Caki2 (cell line): ENCODE data around the gene FAM120C. TPM values are rescaled to one million over a fixed set of nuclear protein-coding genes. Genes with fewer than 3 reads are reported as not detected.

ENCODE experiments used
- DNase-seq: peaks from one replicate; pipeline ENCODE4 v3.0.0-alpha.2; 2015; ENCODE audit warnings: low read depth
- in situ Hi-C: cut with HindIII; loops from 2 replicates; pipeline ENCODE4 v1.10.0; 2016; ENCODE audit warnings: low sequenced_read_pairs, low pct_unique_long_range_greater_than_20kb, mixed read lengths
- total RNA-seq: library from RNA; depleted of rRNA; stranded (reverse); fragments of >200 nt; shearing (Covaris generic); gene quantifications from 2 replicates; pipeline ENCODE4 v1.2.3, GENCODE V29; 2014; ENCODE audit warnings: low replicate concordance; rRNA removed

Gene FAM120C
- total RNA-seq, 1 experiment from 2014 or later, result 1.9 TPM

GRCh38 chrX:54045563-54046228, 137.4 kb downstream of the FAM120C start:
- DNase-seq, result peak; percentile 85
- in situ Hi-C loops, result no loop called here

GRCh38 chrX:54044877-54045338, 138.1 kb downstream of the FAM120C start:
- in situ Hi-C loops, result no loop called here
- DNase-seq, result no peak

GRCh38 chrX:54044126-54044876, 138.8 kb downstream of the FAM120C start, which contains the start of gene PHF8:
Gene PHF8 (minus strand): TSS chrX:54044473. CDS start chrX:54042728, 1,745 bp downstream.
- in situ Hi-C loops, result no loop called here
- DNase-seq, result peak; percentile 99

- DNase-seq, result no peak
- in situ Hi-C loops, result no loop called here
Observed at GRCh38 chrX:54043541-54044125, 139.4 kb downstream of the FAM120C start.

- in situ Hi-C loops, result no loop called here
- DNase-seq, result peak; percentile 4
Observed at GRCh38 chrX:54043056-54043455, 140.0 kb downstream of the FAM120C start.

GRCh38 chrX:54042609-54043021, 140.4 kb downstream of the FAM120C start:
- peak; percentile 64 for DNase-seq
- in situ Hi-C loops, result no loop called here

GRCh38 chrX:54030329-54030728, 152.7 kb downstream of the FAM120C start:
- DNase-seq, result no peak
- in situ Hi-C loops, result no loop called here

GRCh38 chrX:54029529-54030143, 153.4 kb downstream of the FAM120C start:
- no peak for DNase-seq
- in situ Hi-C loops, result no loop called here

- in situ Hi-C loops, result no loop called here
- no peak for DNase-seq
Observed at GRCh38 chrX:54024350-54024749, 158.7 kb downstream of the FAM120C start.

Other genes with a start within 250 kb of the FAM120C start
- 2.3 and 4.6 TPM in 2 replicates for gene PHF8, start 138.8 kb downstream of the FAM120C start, total RNA-seq
- 0.96 and 2.7 TPM in 2 replicates for gene WNK3, start 174.8 kb upstream of the FAM120C start, total RNA-seq